Astrocyte of the spinal cord (primary cell): ENCODE data around the gene ASPDH.

ENCODE experiments used
- DNase-seq: peaks from one replicate; pipeline ENCODE4 v3.0.0; 2011; ENCODE audit warnings: low read depth, low spot score
- H3K4me3 ChIP-seq: 2 replicates; pipeline ENCODE4 v1.5.1; 2011; ENCODE audit warnings: low read depth, mild to moderate bottlenecking, low read length, moderate library complexity
- CTCF ChIP-seq: IDR thresholded peaks from 2 replicates; pipeline ENCODE4 v1.5.1; 2012; ENCODE audit warnings: low read depth, mild to moderate bottlenecking, low read length, inconsistent platforms
- in situ Hi-C: cut with HindIII; loops from 2 replicates; pipeline ENCODE4 v1.10.0; 2017; ENCODE audit warnings: low sequenced_read_pairs

Gene ASPDH

GRCh38 chr19:50548191-50549058 is 34.7 kb upstream of the ASPDH start:
- no peak for TF ChIP-seq CTCF
- in situ Hi-C loops: no loop called here
- DNase-seq: no peak
- H3K4me3 ChIP-seq: no peak overlapping the region

- TF ChIP-seq CTCF: no peak
- in situ Hi-C loops: no loop called here
- H3K4me3 ChIP-seq: no peak overlapping the region
- no peak for DNase-seq
Observed at GRCh38 chr19:50547385-50548190, 33.9 kb upstream of the ASPDH start.

GRCh38 chr19:50546527-50547221 is 33.0 kb upstream of the ASPDH start:
- in situ Hi-C loops: no loop called here

GRCh38 chr19:50542943-50543342 is 29.2 kb upstream of the ASPDH start:
- DNase-seq: no peak
- in situ Hi-C loops: no loop called here
- no peak overlapping the region for H3K4me3 ChIP-seq
- no peak for TF ChIP-seq CTCF

More at GRCh38 chr19:50546527-50547221, 33.0 kb upstream of the ASPDH start:
- no peak for DNase-seq
- no peak overlapping the region for H3K4me3 ChIP-seq
- no peak for TF ChIP-seq CTCF

GRCh38 chr19:50537769-50538230 is 24.1 kb upstream of the ASPDH start:
- in situ Hi-C loops: no loop called here
- H3K4me3 ChIP-seq: no peak overlapping the region
- peak; percentile 41 for DNase-seq
- TF ChIP-seq CTCF: peak; percentile 75

- DNase-seq: no peak
- no peak for TF ChIP-seq CTCF
- no peak overlapping the region for H3K4me3 ChIP-seq
- in situ Hi-C loops: no loop called here
Observed at GRCh38 chr19:50537306-50537685, 23.6 kb upstream of the ASPDH start.
